GM18868 (cell line): ENCODE data around the gene FAM131B.

Experiments
- ATAC-seq: cut with Tn5 transposase; IDR thresholded peaks from one replicate; pipeline ENCODE4 v1.9.1; 2021; ENCODE audit warnings: mild to moderate bottlenecking, moderate library complexity; ENCODE audit not compliant: unreplicated experiment

The FAM131B gene

DNA sequence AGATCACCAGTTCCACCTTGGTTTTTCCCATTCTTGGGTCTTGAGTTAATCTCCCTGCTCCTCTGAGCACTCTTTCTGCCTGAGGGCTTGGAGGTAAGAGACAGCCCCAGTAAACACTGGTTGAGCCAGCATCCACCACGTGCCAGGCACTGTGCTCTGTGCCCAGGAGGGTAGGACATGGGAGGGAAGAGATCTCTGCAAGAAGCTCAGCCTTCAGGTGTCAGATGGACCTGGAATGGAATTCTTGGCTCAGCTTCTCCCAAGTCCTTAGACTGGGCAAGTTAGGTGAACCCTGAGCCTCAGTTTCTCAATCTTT is 21.1 kb upstream of the FAM131B start:
- ATAC-seq, result no peak

- ATAC-seq, result no peak
Measured at GRCh38 chr7:143382791-143383641, 20.5 kb upstream of the FAM131B start.

- ATAC-seq, result no peak
Measured at GRCh38 chr7:143382126-143382790, 19.7 kb upstream of the FAM131B start.

- ATAC-seq, result peak; percentile 16
Measured at GRCh38 chr7:143381427-143382125, 19.1 kb upstream of the FAM131B start.

DNA sequence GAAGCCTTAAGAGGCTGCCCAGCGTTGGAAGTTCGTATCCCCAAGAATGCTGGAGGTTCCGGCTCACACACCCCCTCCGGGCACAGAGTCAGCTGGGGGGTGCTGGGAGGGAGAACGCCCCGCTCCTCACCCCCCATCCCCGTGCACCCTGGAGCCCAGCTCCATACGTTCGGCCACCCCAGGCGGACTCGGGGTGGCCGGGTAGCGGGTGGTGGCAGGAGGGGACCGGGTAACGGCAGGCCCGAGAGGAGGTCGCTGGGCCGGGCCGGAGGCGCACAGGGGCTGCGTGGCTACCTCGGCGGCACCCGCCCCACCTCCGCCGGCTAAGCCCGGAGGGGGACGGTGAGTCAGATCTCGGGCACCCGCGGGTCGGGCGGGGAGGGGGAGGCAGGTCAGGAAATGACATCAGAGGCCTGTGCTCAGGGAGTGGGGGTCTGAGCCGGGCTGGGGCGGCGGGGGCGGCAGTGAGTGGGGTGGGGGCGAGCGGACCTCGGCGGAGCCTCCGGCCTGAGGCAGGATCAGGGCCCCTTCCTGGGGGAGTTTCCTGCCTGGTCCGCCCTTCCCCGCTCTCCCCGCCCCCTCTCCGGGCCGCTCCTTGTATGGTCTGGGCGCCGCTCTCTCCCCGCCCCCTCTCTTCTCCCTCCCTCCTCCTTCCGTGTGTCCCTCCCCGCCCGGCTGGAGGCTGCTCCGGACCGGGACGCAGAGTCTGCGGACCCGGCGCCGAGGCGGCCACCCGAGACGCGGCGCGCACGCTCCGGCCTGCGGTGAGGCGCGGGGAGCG is 18.3 kb upstream of the FAM131B start, which contains the start of gene ZYX:
Gene ZYX, plus strand, starts transcription at position 700 of the 781 bp plus-strand sequence. CDS start 227 bp downstream, outside the sequence.
- peak; percentile 80 for ATAC-seq

- ATAC-seq, result peak; percentile 52
Measured at GRCh38 chr7:143380260-143380645, 17.7 kb upstream of the FAM131B start.

DNA sequence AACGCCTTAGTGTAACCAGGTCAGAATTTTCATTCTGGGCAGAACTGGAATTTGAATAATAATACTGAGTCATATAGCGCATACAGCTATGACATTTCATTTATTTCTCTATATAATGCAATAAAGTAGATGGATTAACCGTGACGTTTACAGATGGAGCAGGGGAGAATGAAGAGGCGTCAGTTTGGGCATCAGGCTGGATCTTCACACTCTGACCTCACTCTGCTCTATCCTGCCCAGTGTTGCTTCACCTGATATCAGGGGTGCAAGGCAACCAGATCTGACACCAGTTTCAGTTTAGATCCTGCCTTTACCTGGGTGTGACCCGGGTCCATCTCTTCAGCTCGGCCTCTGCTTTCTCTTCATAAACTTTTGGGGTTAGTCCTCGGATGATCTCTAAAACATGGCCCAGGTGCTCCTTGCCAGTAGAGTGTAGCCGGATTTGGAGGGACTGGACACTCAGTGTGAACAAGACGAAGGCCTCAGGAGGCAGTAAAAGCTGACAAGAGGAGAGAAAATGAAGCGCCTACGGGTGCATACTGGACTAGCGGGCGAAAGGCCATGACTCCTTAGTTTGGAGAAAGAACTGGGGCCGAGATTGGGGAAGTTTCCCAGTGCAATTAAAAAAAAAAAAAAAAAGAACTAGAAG is 17.2 kb upstream of the FAM131B start:
- ATAC-seq, result no peak

- ATAC-seq, result no peak
Measured at GRCh38 chr7:143376396-143376795, 13.9 kb upstream of the FAM131B start.

DNA sequence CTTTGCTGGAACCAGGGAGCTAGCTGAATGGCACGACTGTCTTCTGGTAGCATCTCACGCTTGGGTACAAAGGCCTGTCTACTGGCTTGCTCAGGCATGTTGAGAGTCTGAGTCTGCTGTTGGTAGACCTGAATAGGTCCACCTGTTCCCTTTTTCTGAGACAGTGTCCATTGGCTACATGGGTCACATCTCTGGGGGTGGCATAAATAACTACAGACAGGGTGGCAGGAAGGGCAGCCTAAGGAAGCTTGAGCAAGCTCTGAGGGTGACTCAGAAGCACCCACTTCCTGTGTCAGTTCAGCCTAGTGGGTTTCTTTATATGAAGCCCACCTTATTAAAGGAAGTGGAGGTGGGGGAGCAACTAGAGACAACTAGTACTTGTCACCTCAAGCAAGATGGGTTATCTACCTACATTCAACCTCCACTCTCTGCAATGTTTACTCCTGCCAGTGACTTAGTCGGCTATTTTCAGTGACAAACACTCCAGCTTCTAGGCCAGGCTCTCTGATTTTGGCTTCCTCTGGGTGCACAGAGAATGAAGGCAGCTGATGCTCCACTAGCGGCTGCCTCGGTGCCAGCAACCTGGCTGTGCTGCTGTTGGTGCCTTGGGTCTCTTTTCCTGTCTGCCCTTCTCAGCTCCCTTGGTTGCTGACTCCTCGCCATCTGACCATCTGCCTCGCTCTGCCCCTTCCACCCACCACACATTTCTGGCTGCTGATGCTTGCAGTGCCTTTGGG is 13.0 kb upstream of the FAM131B start:
- no peak for ATAC-seq

GRCh38 chr7:143374561-143374960 is 12.0 kb upstream of the FAM131B start:
- ATAC-seq, result no peak

GRCh38 chr7:143373255-143373794 is 10.8 kb upstream of the FAM131B start:
- ATAC-seq, result no peak

DNA sequence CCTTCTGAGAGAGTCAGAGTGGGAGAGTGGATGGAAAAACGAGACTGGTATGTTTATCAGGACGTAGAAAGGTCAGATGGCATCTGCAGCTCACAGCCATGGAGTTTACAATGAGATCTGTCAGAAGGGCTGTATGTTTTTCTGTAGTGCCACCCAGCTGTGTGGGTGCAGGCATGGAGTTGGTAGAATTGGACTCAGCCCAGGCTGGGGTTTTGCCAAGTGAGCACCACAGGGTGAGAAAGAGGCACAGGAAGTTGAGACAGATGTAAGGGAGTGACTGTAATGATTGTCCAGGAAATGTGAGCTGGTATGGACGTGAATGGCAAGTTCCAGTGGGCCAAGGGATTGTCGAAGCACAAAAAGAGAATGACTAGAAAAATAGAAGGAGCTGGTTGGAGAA is 9.6 kb upstream of the FAM131B start:
- ATAC-seq, result peak; percentile 59

GRCh38 chr7:143369678-143370651 is 7.5 kb upstream of the FAM131B start:
- ATAC-seq, result no peak

DNA sequence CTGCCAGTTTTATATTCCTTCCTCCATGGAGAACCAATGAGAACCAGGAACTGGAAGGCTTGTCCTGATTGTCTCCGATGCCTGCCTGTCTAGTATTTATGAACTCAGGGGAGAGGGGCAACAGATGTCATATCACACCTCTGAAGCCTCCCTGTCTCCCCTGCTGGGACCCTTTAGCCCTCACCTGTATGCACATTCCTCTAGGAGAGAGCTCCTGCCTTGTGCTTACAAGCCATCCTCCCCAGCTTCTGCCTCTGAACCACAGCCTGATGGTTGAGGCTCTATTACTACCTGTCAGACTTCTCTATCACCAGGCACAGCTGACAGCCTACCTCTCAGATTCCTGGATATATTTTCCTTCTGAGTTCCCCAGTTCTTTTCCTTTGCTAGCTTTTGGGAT is 5.9 kb upstream of the FAM131B start:
- no peak for ATAC-seq

GRCh38 chr7:143367972-143368371 is 5.5 kb upstream of the FAM131B start:
- ATAC-seq, result no peak

DNA sequence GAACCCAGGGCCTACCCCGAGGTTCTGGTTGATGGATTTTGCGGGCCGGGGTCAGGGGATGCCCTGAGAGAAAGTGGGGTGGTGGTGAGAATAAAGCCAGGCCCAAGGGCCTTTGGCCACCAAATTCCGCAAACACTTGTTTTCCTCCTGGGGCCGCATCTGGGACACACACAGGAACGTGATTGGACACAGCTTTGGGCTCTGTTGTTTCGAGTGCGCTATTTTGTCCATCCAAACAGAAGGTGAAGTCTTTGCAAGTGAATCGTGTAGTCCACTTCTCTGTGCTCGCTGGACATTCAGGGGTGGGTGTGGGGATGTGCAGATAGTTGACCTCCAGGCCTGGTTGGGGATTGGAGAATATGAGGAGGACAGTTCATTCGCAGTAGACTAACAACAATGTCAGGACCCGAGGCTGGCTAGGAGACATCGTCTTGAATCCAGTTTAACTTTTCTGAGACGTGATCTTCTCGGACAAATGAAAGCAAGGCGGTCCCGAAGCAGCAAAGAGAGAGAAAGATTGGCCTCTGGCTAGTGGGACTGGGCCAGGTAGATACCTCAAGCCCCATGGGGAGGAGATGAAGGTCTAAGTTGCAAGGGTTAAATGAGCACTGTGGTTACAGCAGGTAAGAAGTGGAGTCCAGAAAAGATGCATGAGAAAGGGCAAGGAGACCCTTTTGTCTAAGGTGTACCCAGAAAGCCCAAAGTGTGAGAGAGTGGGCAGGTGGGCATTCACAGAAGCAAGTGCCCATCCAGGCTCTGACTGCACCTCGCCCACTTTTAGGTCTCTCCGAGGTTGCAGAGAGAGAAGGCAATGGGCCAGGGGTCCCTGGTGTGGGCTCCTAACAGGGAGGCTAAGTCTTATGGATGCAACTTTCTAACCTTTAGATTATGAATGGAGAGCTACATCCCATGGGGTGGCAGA is 764 bp upstream of the FAM131B start:
- no peak for ATAC-seq

GRCh38 chr7:143361552-143362130 is 872 bp downstream of the FAM131B start:
- ATAC-seq, result no peak
